Activated effector memory CD4-positive, alpha-beta T cell treated with anti-CD3 and anti-CD28 coated beads, Interleukin-2, amount 50 U/mL, for 16 hours (primary cell): ENCODE measurements around the gene FBXO3.
"Not testable (repeated sequence)": the region's sequence is repeated elsewhere in the genome, so short reads cannot be mapped to it uniquely, and the experiment has no call there.

Source experiments
- DNase-seq: peaks from one replicate; pipeline ENCODE4 v3.0.0-alpha.2; 2020

Gene FBXO3

GRCh38 chr11:33725496-33725895, 48.8 kb downstream of the FBXO3 start:
- DNase-seq, result no peak

- DNase-seq, result no peak
Observed at GRCh38 chr11:33724644-33725035, 49.7 kb downstream of the FBXO3 start.

- DNase-seq, result no peak
Observed at GRCh38 chr11:33723238-33723881, 51.0 kb downstream of the FBXO3 start.

- DNase-seq, result peak; percentile 70
Observed at GRCh38 chr11:33722590-33723234, 51.6 kb downstream of the FBXO3 start.

- DNase-seq, result no peak
Observed at GRCh38 chr11:33721984-33722383, 52.3 kb downstream of the FBXO3 start.

- no peak for DNase-seq
Observed at GRCh38 chr11:33721426-33721825, 52.9 kb downstream of the FBXO3 start.

GRCh38 chr11:33719587-33719986, 54.7 kb downstream of the FBXO3 start:
- DNase-seq, result no peak

- no peak for DNase-seq
Observed at GRCh38 chr11:33718440-33718839, 55.9 kb downstream of the FBXO3 start.

- DNase-seq, result no peak
Observed at GRCh38 chr11:33716243-33716642, 58.1 kb downstream of the FBXO3 start.

- no peak for DNase-seq
Observed at GRCh38 chr11:33713856-33714398, 60.4 kb downstream of the FBXO3 start.

GRCh38 chr11:33713151-33713855, 61.0 kb downstream of the FBXO3 start:
- DNase-seq, result no peak

- DNase-seq, result no peak
Observed at GRCh38 chr11:33712436-33712835, 61.9 kb downstream of the FBXO3 start.

- DNase-seq, result no peak
Observed at GRCh38 chr11:33709466-33709865, 64.9 kb downstream of the FBXO3 start.

GRCh38 chr11:33708985-33709384, 65.3 kb downstream of the FBXO3 start:
- no peak for DNase-seq

GRCh38 chr11:33707831-33708230, 66.5 kb downstream of the FBXO3 start:
- not testable (repeated sequence) for DNase-seq

GRCh38 chr11:33706966-33707365, 67.4 kb downstream of the FBXO3 start:
- DNase-seq, result no peak

- DNase-seq, result no peak
Observed at GRCh38 chr11:33706546-33706945, 67.8 kb downstream of the FBXO3 start.

GRCh38 chr11:33704240-33705002, 69.9 kb downstream of the FBXO3 start:
- no peak for DNase-seq

GRCh38 chr11:33703788-33704187, 70.5 kb downstream of the FBXO3 start:
- DNase-seq, result no peak

- DNase-seq, result no peak
Observed at GRCh38 chr11:33703234-33703633, 71.1 kb downstream of the FBXO3 start.

GRCh38 chr11:33701302-33702230, 72.8 kb downstream of the FBXO3 start:
- DNase-seq, result no peak
